Measurements from ENCODE around the gene WNT9A.

Gene WNT9A

GRCh38 chr1:227904541-227905335 is 43.0 kb downstream of the WNT9A start:
- in situ Hi-C loops (cut with MboI; ENCODE audit: low pct_unique_long_range_greater_than_20kb, low sequenced_read_pairs) = no loop called here
- DNase-seq = no peak

DNA sequence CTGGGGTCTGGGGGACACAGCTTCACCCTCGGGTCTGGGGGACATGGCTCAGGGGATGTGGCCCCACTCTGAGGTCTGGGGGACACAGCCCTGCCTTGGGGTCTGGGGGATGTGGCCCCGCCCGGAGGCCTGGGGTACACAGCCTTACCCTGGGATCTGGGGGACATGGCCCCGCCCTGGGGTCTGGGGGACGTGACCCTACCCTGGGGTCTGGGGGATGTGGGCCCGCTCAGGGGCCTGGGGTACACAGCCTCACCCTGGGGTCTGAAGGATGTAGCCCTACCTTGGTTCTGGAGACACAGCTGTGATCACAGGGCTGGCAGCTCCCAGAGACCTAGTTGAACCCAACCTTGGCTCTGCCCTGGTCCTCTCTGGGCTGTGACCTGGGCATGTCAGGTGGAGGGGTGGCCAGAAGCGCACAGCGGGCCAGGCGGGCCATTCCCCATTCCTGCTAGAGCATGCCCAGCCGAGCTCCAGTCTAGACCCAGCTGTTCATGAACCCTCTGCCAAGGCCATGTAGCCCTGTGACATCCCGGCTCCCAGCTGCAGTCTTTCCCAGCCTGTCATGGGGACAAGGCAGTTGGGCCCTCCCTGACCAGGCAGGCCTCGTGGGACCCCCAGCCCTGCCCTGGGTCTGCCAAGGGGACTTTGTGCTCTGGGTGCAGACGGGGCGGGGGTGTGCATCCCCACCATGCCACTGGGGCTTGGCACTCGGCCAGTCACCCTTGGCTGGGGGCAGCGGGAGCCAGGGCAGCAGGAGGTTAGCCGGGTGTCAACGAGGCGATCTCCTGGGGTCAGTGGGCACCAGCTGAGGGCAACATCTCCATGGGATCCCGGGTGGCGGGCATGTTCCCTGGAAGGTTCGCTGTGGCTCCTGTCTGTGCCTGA is 43.9 kb downstream of the WNT9A start:
- in situ Hi-C loops (cut with MboI; ENCODE audit: low pct_unique_long_range_greater_than_20kb, low sequenced_read_pairs) = no loop called here
- no peak for DNase-seq

DNA sequence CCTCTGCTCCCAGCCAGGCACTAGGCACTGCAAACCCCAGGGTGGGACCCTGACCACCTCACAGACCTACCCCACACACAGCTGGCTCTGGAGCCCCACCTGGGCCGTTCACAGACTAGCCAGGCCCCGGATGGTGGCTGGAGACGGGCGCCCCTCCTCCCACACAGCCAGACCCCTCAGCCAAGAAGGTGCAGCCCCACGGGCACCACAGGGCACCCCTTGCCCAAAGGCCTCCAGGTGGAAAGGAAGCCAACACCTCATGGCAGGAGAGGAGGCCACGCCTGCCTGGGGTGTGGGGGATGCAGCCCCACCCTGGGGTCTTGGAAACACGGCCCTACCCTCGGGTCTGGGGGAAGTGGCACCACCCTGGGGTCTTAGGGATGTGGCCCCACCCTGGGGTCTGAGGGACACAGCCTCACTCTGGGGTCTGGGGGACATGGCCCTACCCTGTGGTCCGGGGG is 44.6 kb downstream of the WNT9A start:
- no peak for DNase-seq
- in situ Hi-C loops (cut with MboI; ENCODE audit: low pct_unique_long_range_greater_than_20kb, low sequenced_read_pairs) = no loop called here

DNA sequence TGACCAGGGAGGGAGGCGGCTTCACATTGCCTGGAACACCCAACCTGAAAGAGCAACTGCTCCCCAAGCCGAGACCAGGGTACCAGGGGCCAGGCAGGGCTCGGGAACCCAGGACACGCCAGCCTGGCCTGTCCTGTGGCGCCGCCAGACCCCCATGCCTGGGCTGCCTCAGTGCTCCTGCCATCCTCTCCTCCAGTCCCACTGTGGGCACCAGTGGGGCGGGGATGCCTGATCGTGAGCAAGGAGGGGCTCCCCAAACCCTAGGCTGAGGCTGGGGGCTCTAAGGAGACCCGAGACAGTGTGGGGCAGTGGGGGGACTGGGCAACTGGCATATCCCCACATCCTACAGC is 45.1 kb downstream of the WNT9A start:
- no peak for DNase-seq
- in situ Hi-C loops (cut with MboI; ENCODE audit: low pct_unique_long_range_greater_than_20kb, low sequenced_read_pairs) = no loop called here

DNA sequence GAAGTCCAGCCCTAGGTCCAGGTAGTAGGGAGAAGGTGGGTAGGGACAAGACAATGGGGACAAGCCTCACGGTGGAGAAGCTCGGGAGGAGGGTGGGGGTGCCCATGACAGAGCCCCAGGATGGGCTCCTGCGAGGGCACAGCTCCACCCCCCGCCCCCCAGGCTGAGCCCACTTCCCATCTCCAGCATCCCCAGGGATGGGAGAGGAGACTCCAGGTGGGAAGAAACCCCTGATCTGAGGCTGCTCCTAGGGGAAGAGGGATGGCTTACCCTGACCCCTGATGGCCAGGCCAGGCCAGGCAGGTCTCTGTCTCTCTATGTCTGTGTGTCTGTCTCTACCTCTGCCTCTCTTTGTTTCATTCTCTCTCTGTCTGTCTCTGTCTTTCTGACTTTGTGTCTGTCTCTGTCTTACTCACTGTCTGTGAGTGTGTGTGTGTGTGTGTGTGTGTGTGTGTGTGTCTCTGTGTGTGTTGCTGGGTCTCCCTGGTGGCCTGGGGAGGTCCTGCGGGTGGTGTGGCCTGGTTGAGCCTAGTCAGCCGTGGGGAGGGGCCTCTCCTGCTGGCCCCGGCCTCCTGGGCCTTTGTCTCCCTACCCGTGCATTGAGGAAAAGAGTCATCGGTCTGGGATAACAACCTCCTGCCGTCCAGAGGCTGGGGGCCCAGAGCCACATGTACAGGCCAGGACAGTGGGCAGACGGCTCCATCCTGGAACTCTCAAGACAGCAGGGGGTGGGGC is 45.7 kb downstream of the WNT9A start:
- in situ Hi-C loops (cut with MboI; ENCODE audit: low pct_unique_long_range_greater_than_20kb, low sequenced_read_pairs) = no loop called here
- DNase-seq = no peak

DNA sequence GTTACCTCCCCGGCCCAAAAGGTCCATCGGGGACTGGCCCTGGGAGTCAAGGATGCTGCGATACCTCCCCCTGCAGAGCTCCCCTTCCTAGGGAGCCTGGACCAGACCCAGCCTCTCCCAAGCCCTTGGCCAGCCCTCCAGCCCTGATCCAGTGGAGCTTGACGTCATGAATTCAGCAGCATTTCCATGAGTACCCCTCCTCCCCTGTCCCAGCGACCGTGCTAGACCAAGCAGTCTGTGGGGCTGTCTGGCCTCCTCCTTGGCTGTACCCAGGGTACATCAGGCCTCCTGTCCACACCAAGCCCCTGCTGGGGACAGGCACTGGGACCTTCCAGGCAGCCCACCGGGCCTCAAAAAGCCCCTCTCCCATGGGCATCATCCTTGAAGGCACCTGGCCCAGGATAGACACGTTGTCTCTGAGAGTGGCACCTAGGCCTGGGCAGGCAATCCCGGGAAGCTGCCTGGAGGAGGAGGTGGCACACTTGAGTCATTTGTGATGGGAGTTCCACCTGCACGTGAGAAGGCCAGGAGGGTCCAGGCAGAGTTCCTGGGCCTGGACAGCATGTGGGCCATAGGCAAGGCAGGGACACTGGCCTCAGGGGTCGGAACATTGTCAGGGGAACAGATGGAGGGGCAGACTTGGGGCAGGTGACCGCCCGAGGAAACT is 46.4 kb downstream of the WNT9A start:
- in situ Hi-C loops (cut with MboI; ENCODE audit: low pct_unique_long_range_greater_than_20kb, low sequenced_read_pairs) = no loop called here
- no peak for DNase-seq

- in situ Hi-C loops (cut with MboI; ENCODE audit: low pct_unique_long_range_greater_than_20kb, low sequenced_read_pairs) = no loop called here
- DNase-seq = no peak
These were observed 47.1 kb downstream of the WNT9A start for GRCh38 chr1:227900571-227901051.

- DNase-seq = no peak
- in situ Hi-C loops (cut with MboI; ENCODE audit: low pct_unique_long_range_greater_than_20kb, low sequenced_read_pairs) = no loop called here
These were observed 47.8 kb downstream of the WNT9A start for GRCh38 chr1:227899820-227900449.

GRCh38 chr1:227899141-227899819 is 48.5 kb downstream of the WNT9A start:
- in situ Hi-C loops (cut with MboI; ENCODE audit: low pct_unique_long_range_greater_than_20kb, low sequenced_read_pairs) = no loop called here
- DNase-seq = no peak

DNA sequence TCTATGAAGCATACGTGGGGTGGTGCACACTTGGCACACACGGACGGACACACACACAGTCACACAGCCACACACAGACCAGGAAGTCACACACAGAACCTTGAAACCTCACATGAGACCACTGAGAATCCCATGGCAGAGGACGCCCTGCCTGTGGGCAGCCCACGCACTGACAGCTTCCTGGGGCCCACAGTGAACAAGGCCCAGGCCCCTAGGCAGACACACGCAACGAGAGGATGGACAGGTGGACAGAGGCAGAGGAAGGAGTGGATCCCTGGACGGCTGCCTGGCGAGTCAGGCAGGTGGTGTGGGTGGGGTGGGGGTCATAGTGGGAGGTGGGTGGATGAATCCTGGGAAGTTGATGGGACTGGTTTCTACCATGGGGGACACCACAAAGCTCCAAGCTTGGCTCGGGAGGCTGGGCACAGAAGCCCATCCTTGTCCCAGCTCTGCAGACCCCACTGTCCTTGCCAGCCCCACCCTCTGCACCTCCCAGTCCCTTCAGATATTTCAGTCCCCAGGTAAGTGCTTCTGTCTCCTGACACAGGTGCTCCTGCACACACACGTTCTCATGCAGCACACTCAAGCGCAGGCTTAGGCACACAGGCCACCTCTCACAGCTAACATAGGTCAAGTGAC is 49.1 kb downstream of the WNT9A start:
- DNase-seq = no peak
- in situ Hi-C loops (cut with MboI; ENCODE audit: low pct_unique_long_range_greater_than_20kb, low sequenced_read_pairs) = no loop called here

DNA sequence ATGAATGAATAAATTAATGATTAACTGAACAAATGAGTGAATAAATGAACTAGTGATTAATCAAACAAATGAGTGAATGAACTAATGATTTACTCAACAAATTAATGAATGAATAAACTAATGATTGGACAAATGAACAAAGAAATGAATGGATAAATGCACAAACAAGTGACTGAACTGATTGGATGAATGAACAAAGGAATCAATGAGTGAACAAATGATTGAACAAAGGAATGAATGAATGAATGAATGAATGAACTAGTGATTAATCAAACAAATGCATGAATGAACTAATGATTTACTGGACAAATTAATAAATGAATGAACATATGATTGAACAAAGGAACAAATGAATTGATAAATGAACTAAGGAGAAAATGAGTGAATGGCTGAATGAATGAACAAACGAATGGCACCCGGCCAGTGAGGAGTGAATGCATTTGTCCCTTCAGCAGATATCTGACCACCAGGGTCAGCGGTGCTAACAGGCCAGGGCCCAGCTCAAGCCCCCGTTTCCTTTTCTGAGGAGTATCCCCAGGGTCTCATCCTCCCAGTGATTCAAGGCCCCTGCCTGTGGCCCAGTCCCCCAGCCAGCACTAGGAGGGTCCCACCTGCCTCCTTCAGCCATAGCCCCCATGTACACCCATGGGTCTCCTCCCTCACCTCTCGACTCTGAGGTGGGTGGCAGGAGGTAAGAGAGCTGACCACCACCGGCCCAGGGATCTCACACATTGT is 49.9 kb downstream of the WNT9A start:
- no peak for DNase-seq
- in situ Hi-C loops (cut with MboI; ENCODE audit: low pct_unique_long_range_greater_than_20kb, low sequenced_read_pairs) = no loop called here

DNA sequence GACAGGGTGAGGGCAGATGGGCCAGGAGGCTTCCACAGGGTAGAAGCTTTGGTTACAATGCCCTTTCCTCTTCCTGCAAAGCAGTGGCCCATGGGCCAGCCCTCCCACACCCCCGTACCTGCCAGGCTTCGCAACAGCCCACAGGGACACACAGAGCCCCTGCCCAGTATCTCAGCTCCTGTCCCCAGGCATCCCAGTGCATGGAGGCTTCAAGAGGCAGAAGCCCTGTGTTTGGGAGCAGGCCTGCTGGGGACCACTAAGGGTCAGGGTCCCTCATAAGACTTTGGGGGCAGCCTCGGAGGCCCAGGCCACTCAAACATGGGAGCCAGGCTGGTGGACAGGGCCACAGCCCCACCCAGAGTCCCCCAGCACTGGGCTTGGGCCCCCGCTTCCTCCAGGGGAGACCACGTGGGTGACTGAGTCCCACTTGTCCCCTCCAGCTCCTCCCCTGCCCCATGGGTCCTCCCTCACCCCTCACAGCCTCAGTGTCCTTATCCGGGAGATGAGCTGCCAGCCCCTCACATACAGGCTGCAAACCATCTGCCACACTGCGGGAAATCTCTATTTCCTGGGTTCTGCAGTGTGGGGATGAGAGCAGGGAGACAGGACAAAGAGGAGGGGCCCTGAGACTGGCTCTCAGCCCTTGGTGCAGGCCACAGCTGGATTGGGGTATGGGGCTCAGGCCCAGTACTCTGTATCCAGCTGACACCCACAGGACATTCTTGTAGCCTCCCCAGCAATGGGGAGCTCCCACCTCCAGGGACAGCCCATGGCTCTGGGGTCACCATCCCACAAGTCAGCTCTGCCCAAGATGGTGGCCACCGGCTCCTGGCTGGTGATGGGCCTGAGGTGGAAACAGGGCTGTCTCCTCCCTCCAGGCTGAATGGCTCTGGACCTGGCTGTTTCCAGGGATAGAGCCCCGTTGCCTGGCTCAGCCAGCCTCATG is 50.7 kb downstream of the WNT9A start:
- DNase-seq = no peak
- in situ Hi-C loops (cut with MboI; ENCODE audit: low pct_unique_long_range_greater_than_20kb, low sequenced_read_pairs) = no loop called here

DNA sequence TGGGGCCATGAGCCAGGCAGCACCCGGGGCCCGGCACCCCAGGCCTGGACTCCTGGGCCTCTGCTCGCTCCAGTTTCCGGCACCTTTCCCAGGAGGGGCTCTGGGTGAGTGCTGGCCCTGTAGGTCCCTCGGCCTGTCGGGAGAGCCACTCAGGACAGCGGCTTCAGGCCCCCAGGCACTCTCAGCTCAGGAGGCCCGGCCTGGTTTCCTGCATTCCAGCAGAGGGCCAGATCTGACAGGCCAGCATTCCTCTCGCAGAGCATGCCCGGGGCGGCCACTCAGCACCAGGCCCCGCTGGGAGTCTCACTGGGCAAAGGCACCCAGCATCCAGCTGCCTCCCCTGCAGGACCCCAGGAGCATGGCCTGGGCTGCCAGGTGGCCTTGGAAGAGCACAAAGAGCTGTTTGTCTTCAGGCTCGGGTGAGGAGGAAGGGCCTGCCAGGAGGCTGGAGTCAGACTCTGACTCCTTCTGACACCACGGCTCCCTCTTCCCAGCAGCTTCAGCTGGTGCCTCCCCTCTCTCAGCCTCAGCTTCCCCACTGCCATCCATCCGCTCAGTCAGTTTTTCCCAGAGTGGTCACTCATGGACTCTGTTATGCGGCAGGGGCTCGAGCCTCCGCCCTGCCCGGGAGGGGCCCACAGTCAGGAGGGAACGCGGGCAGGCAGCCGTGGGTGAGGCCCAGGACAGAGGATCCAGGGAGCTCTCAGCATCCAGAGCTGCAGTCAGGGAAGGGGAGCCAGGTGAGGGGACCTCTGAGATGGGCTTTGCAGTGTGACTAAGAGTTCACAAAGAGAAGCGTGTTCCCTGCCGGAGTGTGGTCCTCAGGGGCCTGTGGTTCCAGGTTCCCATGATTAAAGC is 51.7 kb downstream of the WNT9A start:
- in situ Hi-C loops (cut with MboI; ENCODE audit: low pct_unique_long_range_greater_than_20kb, low sequenced_read_pairs) = no loop called here
- no peak for DNase-seq

DNA sequence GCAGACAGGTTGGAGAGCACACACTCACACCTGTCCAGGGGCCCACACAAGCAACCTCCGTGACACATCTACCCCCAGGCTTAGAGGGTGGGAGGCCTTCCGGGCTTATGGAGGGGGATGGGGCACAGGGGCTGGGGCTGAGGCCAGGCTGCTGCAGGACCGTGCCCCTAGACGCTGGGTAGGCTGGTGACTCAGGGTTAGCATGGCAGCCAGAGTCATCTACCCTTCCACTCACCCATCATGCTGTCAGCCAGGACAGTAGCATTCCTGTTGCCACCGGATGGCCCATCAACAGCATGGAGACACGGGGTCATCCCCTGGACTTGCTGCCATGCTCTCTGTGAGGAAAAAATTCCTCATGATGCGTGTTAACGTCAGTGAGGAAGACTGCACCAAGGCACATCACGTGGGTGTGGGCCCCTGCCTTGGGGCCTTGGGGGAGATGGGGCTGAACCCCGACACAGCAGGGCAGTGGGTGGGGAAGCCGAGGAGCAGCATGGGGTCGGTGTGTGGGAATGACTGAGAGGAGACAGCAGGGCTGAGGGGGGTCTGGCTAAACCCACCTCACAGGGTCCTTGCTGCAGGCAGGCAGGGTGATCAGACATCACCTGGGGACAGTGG is 52.8 kb downstream of the WNT9A start:
- in situ Hi-C loops (cut with MboI; ENCODE audit: low pct_unique_long_range_greater_than_20kb, low sequenced_read_pairs) = no loop called here
- no peak for DNase-seq
